ENCODE measurements around the gene TMEM200C. TPM values are rescaled to one million over a fixed set of nuclear protein-coding genes. Genes with fewer than 3 reads are reported as not detected.

Gene TMEM200C
- total and polyA plus RNA-seq, 2 donors (not counting 1 experiment from before 2014, with no cell fraction given) = not detected

GRCh38 chr18:5939801-5940667, 44.7 kb upstream of the TMEM200C start:
- Histone ChIP-seq H3K9me3 (ENCODE audit: control extremely low read depth in 1 of 3, control insufficient read depth in 2 of 3, insufficient read depth in 1 of 3, low read length in 2 of 3) (no peaks in the 10 kb centered on the region), H4K20me1 (ENCODE audit: control insufficient read depth, insufficient read depth, low read length, poor library complexity, severe bottlenecking) (no peaks in the 10 kb centered on the region), H3K27me3 (replicated peaks in 1 of 4; ENCODE audit: control extremely low read depth in 1 of 4, control insufficient read depth in 3 of 4, insufficient read depth in 4 of 4, low read length in 3 of 4) (peaks cover 0 to 4% (median 0%) of the 10 kb centered on the region in 4 experiments), H3K9ac (ENCODE audit: low read length) (no peak overlapping the region), H3K79me2 (ENCODE audit: control insufficient read depth, insufficient read depth, low read length) (no peaks in the 10 kb centered on the region), H2AFZ (ENCODE audit: insufficient read depth, low read depth, low read length, poor library complexity, severe bottlenecking) (no peak overlapping the region), H3K4me2 (replicated peaks; ENCODE audit: low read depth, low read length, poor library complexity, severe bottlenecking) (no peak overlapping the region), H3K4me1 (ENCODE audit: control insufficient read depth in 2 of 2, insufficient read depth in 2 of 2, low read length in 2 of 2) (no peaks in the 10 kb centered on the region), H3K4me3 (ENCODE audit: control extremely low read depth in 1 of 5, extremely low read depth in 1 of 5, insufficient read depth in 1 of 5, low read depth in 2 of 5, low read length in 4 of 5) (no peak overlapping the region), H3K36me3 (replicated peaks in 1 of 2; ENCODE audit: control extremely low read depth in 1 of 2, control insufficient read depth in 1 of 2, extremely low read depth in 1 of 2, insufficient read depth in 2 of 2, low read length in 1 of 2) (no peaks in the 10 kb centered on the region), H3K27ac (ENCODE audit: low read length in 2 of 2) (no peak overlapping the region)
- Mint-ChIP-seq H3K4me1 (no peaks in the 10 kb centered on the region), H3K4me3 (no peak overlapping the region), H3K27ac (no peak overlapping the region), H3K9me3 (ENCODE audit: insufficient read depth) (no peaks in the 10 kb centered on the region), H3K27me3 (peaks cover 7% of the 10 kb centered on the region)
- CTCF ChIA-PET = no interaction called here
- intact Hi-C loops (cut with micrococcal nuclease) = no loop called here
- DNase-seq (no peak), ATAC-seq (ENCODE audit: low read depth) (no peak)
- no peak for TF ChIP-seq EZH2 (IDR thresholded peaks at IDR 0.05; ENCODE audit: borderline replicate concordance, insufficient read depth, low read depth, low read length, poor library complexity, severe bottlenecking)
- no peak for TF ChIP-seq CTCF (IDR thresholded peaks at IDR 0.05)
- WGBS (ENCODE audit: insufficient coverage) = 89% methylated on average over 5 of the region's 7 CpGs
- POLR2A ChIA-PET = no interaction called here

DNA sequence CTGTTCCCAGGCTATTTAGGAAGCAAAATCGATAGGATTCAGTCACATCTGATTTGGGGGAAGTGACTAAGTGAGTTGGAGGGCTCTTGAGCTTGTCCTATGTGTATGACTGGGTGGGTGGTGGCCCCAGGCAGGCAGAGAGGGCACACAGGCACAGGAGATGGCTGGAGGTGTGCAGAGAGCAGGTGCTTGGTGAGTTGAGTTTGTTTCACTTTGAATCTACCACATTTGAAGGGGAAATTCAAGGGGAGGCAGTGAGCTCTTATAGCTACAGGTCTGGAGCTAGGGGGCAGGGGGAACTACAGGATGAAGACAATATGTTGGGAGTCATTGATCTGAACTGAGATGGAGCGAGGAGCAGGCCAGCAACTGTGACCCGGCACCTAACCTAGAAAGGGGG, 42.5 kb upstream of the TMEM200C start:
- Histone ChIP-seq H3K36me3 (replicated peaks in 1 of 2; ENCODE audit: control extremely low read depth in 1 of 2, control insufficient read depth in 1 of 2, extremely low read depth in 1 of 2, insufficient read depth in 2 of 2, low read length in 1 of 2) (no peaks in the 10 kb centered on the region), H2AFZ (ENCODE audit: insufficient read depth, low read depth, low read length, poor library complexity, severe bottlenecking) (no peak overlapping the region), H3K9ac (ENCODE audit: low read length) (no peak overlapping the region), H3K27ac (ENCODE audit: low read length in 2 of 2) (no peak overlapping the region), H3K9me3 (ENCODE audit: control extremely low read depth in 1 of 3, control insufficient read depth in 2 of 3, insufficient read depth in 1 of 3, low read length in 2 of 3) (no peaks in the 10 kb centered on the region), H3K4me2 (replicated peaks; ENCODE audit: low read depth, low read length, poor library complexity, severe bottlenecking) (no peak overlapping the region), H3K79me2 (ENCODE audit: control insufficient read depth, insufficient read depth, low read length) (no peaks in the 10 kb centered on the region), H3K4me3 (ENCODE audit: control extremely low read depth in 1 of 5, extremely low read depth in 1 of 5, insufficient read depth in 1 of 5, low read depth in 2 of 5, low read length in 4 of 5) (no peak overlapping the region), H3K27me3 (replicated peaks in 1 of 4; ENCODE audit: control extremely low read depth in 1 of 4, control insufficient read depth in 3 of 4, insufficient read depth in 4 of 4, low read length in 3 of 4) (peaks cover 0 to 4% (median 0%) of the 10 kb centered on the region in 4 experiments), H3K4me1 (ENCODE audit: control insufficient read depth in 2 of 2, insufficient read depth in 2 of 2, low read length in 2 of 2) (no peaks in the 10 kb centered on the region), H4K20me1 (ENCODE audit: control insufficient read depth, insufficient read depth, low read length, poor library complexity, severe bottlenecking) (no peaks in the 10 kb centered on the region)
- Mint-ChIP-seq H3K27me3 (peaks cover 8% of the 10 kb centered on the region), H3K4me1 (no peaks in the 10 kb centered on the region), H3K27ac (no peak overlapping the region), H3K4me3 (no peak overlapping the region), H3K9me3 (ENCODE audit: insufficient read depth) (no peaks in the 10 kb centered on the region)
- ChIA-PET POLR2A (no interaction called here), CTCF (no interaction called here)
- ATAC-seq (ENCODE audit: low read depth) (no peak), DNase-seq (no peak)
- intact Hi-C loops (cut with micrococcal nuclease) = no loop called here
- no peak for TF ChIP-seq CTCF (IDR thresholded peaks at IDR 0.05)
- 69% methylated on average over 1 of the region's 3 CpGs for WGBS (ENCODE audit: insufficient coverage)
